GM18519 (cell line): ENCODE measurements around the gene ZNF74.
"Not testable (repeated sequence)": the region's sequence is repeated elsewhere in the genome, so short reads cannot be mapped to it uniquely, and the experiment has no call there.

Experiments
- ATAC-seq: cut with Tn5 transposase; IDR thresholded peaks from one replicate; pipeline ENCODE4 v1.9.1; 2021; ENCODE audit warnings: mild to moderate bottlenecking, moderate library complexity; ENCODE audit not compliant: unreplicated experiment, low FRiP score

ZNF74 gene

DNA sequence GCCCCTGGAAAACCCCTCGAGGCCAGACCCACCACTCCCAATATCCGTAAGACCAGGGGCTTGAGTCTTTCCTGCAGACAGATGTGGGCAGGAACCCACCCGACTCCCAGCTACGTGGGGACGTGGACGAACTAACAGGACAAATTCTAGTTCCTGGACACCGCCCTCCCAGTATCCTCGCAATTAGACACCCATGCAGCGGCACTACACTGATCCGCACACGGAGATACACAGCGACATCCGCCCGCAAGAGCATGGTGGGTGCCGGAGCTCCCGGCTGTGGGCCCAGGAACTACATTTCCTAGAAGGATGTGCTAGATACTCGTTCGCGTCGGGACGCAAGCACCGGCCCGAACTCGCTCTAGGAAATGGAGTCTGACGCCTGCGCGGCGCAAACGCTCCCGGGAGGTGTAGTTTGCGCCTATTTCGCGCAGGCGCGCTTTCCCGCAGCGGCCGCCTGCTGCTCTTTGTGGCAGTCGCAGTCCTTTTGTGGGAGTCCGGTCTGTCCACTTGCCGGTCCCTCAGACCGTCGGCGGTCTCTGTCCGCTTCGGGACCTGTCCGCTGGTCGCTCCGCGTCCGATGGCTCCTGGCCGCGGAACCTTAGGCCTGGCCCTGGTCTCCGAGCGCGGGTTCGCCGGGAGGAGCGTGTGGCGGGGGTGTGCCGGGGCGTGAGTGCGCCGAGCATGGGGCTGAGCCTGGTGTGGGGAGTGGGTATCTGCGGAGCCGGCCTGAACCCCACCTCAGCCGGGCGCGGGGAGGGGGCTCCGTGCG, at the start of gene ZNF74:
Gene ZNF74, plus strand, starts transcription at position 447 of the 772 bp plus-strand sequence. CDS start 478 bp downstream, outside the sequence.
- no peak for ATAC-seq

DNA sequence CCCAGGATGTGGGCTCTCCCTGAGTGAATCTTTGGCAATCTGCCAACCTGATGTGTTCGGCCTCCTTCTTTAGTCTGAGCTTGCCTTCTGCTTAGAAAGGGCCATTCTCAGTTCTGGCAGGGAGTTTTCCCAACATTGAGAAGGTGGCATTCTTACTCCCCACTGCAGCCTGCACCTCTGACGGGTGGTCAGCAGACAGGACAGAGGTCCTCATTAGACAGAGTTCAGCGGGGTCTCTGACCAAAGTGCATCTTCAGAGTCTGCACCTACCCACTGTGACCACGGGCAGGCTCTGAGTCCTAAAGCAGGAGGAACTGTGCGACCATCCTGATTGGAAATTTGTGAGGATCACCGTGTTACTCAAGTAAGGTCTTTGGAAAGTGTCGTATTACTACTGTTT, 47.4 kb upstream of the ZNF74 start:
- not testable (repeated sequence) for ATAC-seq

- ATAC-seq: not testable (repeated sequence)
Observed at GRCh38 chr22:20352536-20352935, 41.4 kb upstream of the ZNF74 start.

- ATAC-seq: no peak
Observed at GRCh38 chr22:20354238-20354975, 39.5 kb upstream of the ZNF74 start.

DNA sequence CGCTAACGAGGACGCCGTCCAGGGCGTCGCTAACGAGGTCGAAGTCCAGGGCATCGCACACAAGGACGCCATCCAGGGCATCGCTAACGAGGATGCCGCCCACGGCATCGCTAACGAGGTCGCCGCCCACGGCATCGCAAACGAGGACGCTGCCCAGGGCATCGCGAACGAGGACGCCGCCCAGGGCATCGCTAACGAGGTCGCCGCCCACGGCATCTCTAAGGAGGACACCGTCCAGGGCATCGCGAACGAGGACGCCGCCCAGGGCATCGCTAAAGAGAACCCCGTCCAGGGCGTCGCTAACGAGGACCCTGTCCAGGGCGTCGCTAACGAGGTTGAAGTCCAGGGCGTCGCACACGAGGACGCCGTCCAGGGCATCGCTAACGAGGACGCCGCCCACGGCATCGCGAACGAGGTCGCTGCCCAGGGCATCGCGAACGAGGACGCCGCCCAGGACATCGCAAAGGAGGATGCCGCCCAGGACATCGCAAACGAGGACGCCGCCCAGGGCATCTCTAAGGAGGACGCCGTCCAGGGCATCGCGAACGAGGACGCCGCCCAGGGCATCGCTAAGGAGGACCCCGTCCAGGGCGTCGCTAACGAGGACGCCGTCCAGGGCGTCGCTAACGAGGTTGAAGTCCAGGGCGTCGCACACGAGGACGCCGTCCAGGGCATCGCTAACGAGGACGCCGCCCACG, 37.9 kb upstream of the ZNF74 start:
- ATAC-seq: not testable (repeated sequence)

- not testable (repeated sequence) for ATAC-seq
Observed at GRCh38 chr22:20356906-20357305, 37.0 kb upstream of the ZNF74 start.

DNA sequence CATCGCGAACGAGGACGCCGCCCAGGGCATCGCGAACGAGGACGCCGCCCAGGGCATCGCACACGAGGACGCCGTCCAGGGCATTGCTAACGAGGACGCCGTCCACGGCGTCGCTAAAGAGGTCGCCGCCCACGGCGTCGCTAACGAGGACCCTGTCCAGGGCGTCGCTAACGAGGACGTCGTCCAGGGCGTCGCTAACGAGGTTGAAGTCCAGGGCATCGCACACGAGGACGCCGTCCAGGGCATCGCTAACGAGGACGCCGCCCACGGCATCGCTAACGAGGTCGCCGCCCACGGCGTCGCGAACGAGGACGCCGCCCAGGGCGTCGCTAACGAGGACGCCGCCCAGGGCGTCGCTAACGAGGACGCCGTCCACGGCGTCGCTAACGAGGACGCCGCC, 36.0 kb upstream of the ZNF74 start:
- not testable (repeated sequence) for ATAC-seq

- ATAC-seq: not testable (repeated sequence)
Observed at GRCh38 chr22:20358503-20359239, 35.3 kb upstream of the ZNF74 start.

GRCh38 chr22:20360261-20360660, 33.7 kb upstream of the ZNF74 start:
- not testable (repeated sequence) for ATAC-seq

GRCh38 chr22:20360866-20361751, 32.8 kb upstream of the ZNF74 start:
- not testable (repeated sequence) for ATAC-seq

DNA sequence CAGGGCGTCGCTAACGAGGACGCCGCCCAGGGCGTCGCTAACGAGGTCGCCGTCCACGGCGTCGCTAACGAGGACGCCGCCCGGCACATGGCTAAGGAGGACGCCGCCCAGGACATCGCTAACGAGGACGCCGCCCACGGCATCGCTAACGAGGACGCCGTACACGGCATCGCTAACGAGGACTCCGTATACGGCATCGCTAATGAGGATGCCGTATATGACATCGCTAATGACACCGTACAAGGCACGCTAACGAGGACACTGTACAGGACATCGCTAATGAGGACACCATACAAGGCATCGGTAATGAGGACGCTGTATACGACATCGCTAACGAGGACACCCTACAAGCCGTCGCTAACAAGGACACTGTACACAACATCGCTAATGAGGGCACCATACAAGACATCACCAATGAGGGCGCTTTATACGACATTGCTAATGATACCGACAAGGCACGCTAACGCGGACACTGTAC, 32.2 kb upstream of the ZNF74 start:
- ATAC-seq: not testable (repeated sequence)

DNA sequence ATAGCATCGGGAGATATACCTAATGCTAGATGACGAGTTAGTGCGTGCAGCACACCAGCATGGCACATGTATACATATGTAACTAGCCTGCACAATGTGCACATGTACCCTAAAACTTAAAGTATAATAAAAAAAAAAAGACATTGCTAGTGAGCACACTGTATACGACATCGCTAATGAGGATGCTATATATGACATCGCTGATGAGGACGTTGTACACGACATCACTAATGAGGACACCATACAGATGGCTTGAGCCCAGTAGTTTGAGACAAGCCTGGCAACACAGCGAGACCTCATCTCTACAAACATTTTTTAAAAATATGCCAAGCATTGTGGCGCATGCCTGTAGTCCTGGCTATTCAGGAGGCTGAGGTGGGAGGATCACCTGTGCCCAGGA, 31.5 kb upstream of the ZNF74 start:
- not testable (repeated sequence) for ATAC-seq

DNA sequence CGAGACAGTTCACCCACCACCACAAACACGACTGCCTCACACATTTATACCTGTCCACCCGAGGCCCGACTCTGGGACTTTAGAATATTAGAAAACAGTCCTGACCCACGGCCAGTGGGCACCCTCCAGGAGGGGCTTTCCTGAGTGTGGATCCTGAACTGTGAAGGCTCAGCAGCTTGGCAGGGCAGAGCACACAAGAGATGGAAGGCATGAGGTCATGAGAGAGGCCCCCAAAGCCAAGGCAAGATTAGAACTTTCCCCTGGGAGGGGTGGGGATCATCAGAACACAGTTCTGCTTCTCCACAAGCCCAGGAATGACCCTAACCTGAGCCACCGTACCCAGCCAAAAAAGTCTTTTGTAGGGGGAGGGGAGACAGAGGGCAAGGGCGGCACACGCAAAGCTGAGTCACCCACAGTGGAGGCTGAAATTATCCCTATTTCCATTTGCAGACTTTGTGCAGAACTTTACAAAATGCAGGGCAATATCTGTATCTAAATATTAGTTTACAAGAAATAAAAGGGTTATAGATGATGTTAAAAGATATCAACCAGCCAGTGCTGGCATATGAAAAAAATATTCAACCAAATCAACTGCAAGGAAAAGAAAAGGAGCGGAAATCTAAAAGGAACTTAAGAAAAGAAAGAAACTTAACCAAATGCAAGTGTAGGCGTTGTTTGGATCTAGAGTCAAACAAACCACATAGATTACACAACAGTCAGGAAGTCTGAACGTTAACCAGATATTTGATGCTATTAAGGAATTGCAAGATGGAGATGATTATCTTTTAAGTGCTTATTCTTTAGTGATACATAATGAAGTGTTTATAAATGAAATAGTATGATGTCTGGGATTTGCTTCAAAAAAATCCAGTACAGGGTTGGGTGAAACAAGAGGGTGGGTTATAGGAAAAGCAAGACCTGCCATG, 29.4 kb upstream of the ZNF74 start:
- ATAC-seq: not testable (repeated sequence)

- ATAC-seq: not testable (repeated sequence)
Observed at GRCh38 chr22:20366841-20367240, 27.1 kb upstream of the ZNF74 start.

DNA sequence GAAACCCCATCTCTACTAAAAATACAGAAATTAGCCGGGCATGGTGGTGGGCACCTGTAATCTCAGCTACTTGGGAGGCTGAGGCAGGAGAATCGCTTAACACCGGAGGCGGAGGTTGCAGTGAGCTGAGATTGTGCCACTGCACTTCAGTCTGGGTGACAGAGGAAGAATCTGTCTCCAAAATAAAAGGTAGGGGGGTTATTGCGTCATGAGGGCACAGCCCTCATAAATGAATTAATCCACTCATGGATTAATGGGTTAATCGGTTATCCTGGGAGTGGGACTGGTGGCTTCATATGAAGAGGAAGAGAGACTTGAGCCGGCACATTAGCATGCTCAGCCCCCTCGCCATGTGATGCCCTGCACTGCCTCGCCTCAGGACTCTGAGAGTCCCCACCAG, 25.1 kb upstream of the ZNF74 start:
- not testable (repeated sequence) for ATAC-seq

- ATAC-seq: not testable (repeated sequence)
Observed at GRCh38 chr22:20371687-20372086, 22.3 kb upstream of the ZNF74 start.

DNA sequence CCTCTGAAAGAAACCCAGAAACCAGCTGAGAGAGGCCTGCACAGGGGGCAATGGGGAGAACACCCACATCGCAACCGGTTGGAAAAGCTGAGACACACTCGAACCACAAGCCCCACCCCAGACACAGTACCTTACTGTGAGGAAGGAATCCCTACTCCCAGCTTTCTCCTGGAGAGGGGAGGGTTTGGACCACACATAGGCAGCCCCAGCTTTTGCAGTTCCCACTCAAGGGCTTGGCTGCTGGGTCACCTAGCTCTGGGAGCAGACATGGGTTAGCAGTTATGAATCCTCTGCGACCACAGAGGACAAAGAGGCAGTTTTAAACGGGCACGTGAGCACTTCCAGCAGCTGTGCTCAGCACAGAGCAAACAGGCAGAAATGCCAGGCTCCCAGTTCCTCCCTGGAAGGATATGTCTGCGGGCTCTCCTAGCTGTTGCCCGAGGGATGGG, 21.5 kb upstream of the ZNF74 start:
- not testable (repeated sequence) for ATAC-seq

- not testable (repeated sequence) for ATAC-seq
Observed at GRCh38 chr22:20373195-20373706, 20.7 kb upstream of the ZNF74 start.
